SK-N-SH (cell line): ENCODE data around the gene TAF11L11. TPM values are rescaled to one million over a fixed set of nuclear protein-coding genes. Genes with fewer than 3 reads are reported as not detected.

Source experiments
- polyA plus RNA-seq, 3 experiments: library from polyadenylated mRNA; depleted of rRNA; stranded (reverse); fragments of >200 nt; gene quantifications; 2 replicates each; pipeline ENCODE4 v1.2.3, GENCODE V29; 2012
- small RNA-seq, 7 experiments: library from RNA; depleted of rRNA; stranded (forward); fragments of <200 nt; gene quantifications; one replicate each; pipeline ENCODE3, GENCODE V24; 2012

TAF11L11 gene
- polyA plus RNA-seq, 1 of the 3 experiments (the other 2 are of a cell fraction) = not detected

Small RNA genes lying within 50 kb of the gene (small RNA-seq; reads per million reads assigned to genes)
- gene AC233724.1 = 0 reads per million in 7 experiments
- gene AC233724.2 = 0 reads per million in 7 experiments
- 0 reads per million in 7 experiments for gene AC233724.3
- 0 reads per million in 7 experiments for gene AC233724.4
- gene AC233724.6 = 0 reads per million in 7 experiments
- 0 reads per million in 7 experiments for gene AC233724.7

Other genes starting within 250 kb of the TAF11L11 start
- not detected in 2 replicates for gene TAF11L2, start 106.0 kb upstream of the TAF11L11 start, polyA plus RNA-seq (2012; rRNA removed)
- not detected in 2 replicates for gene TAF11L3, start 85.8 kb upstream of the TAF11L11 start, polyA plus RNA-seq (2012; rRNA removed)
- not detected in 2 replicates for gene TAF11L4, start 82.4 kb upstream of the TAF11L11 start, polyA plus RNA-seq (2012; rRNA removed)
- not detected in 2 replicates for gene TAF11L5, start 78.9 kb upstream of the TAF11L11 start, polyA plus RNA-seq (2012; rRNA removed)
- gene TAF11L6, start 75.5 kb upstream of the TAF11L11 start, polyA plus RNA-seq (2012; rRNA removed) = not detected in 2 replicates
- gene TAF11L7, start 18.4 kb upstream of the TAF11L11 start, polyA plus RNA-seq (2012; rRNA removed) = not detected in 2 replicates
- not detected in 2 replicates for gene TAF11L8, start 13.2 kb upstream of the TAF11L11 start, polyA plus RNA-seq (2012; rRNA removed)
- gene TAF11L9, start 9.8 kb upstream of the TAF11L11 start, polyA plus RNA-seq (2012; rRNA removed) = not detected in 2 replicates
- not detected in 2 replicates for gene TAF11L10, start 6.4 kb upstream of the TAF11L11 start, polyA plus RNA-seq (2012; rRNA removed)
- not detected in 2 replicates for gene TAF11L12, start 6.2 kb downstream of the TAF11L11 start, polyA plus RNA-seq (2012; rRNA removed)
- gene TAF11L13, start 27.9 kb downstream of the TAF11L11 start, polyA plus RNA-seq (2012; rRNA removed) = not detected in 2 replicates
- gene TAF11L14, start 30.3 kb downstream of the TAF11L11 start, polyA plus RNA-seq (2012; rRNA removed) = not detected in 2 replicates